GM12878 (cell line): ENCODE measurements around the gene CD300A. TPM values are rescaled to one million over a fixed set of nuclear protein-coding genes. Genes with fewer than 3 reads are reported as not detected.

Experiments
- ATAC-seq: fragments of 200-7000 bp; cut with Tn5 transposase; 3 replicates; pipeline ENCODE4 v1.9.1; 2020; ENCODE audit warnings: mild to moderate bottlenecking, moderate library complexity
- BruUV-seq: library from RNA; stranded (reverse); fragments of 400-500 nt; replicated peaks from 2 replicates; lab custom pipeline; 2021; lab: Mats Ljungman, UMichigan
- CTCF ChIA-PET: fragments of 300-600 bp; sonication (Branson Sonifier 250); formaldehyde crosslinking; extraction: SDS; loops from one replicate; lab custom pipeline; 2021; ENCODE audit warnings: inconsistent platforms; lab: Yijun Ruan, JAX
- POLR2A ChIA-PET: fragments of 350-600 bp; formaldehyde crosslinking; extraction: SDS; loops from one replicate; lab custom pipeline; 2021; ENCODE audit warnings: inconsistent platforms; lab: Charles Lee
- RAD21 ChIA-PET: fragments of 300-600 bp; sonication (Branson Sonifier 250); formaldehyde crosslinking; loops from one replicate; lab custom pipeline; 2023; ENCODE audit warnings: antibody characterized with exemption; ENCODE audit not compliant: unreplicated experiment; lab: Charles Lee
- SMC1A ChIA-PET: fragments of 300-600 bp; sonication (Branson Sonifier 250); formaldehyde crosslinking; loops from one replicate; lab custom pipeline; 2023; ENCODE audit not compliant: unreplicated experiment, uncharacterized antibody; lab: Charles Lee
- DNase-seq: peaks from one replicate; pipeline ENCODE4 v3.0.0-alpha.2; 2011; ENCODE audit warnings: low read depth, low spot score
- FAIRE-seq: peaks from 3 replicates; lab custom pipeline; 2011; peaks lifted over from hg19 to GRCh38; lab: Jason Lieb, UNC
- H2AFZ ChIP-seq: 2 replicates; pipeline ENCODE4 v1.6.0; 2011; ENCODE audit warnings: low read depth, low read length, control low read depth; ENCODE audit not compliant: control insufficient read depth
- H3K27ac ChIP-seq: 2 replicates; pipeline ENCODE4 v1.5.1; 2011; ENCODE audit warnings: control low read depth; ENCODE audit not compliant: control insufficient read depth, insufficient read depth
- H3K27me3 ChIP-seq, 2 experiments: replicated peaks in 1 of 2; 2 replicates each; pipeline versions ENCODE4 v1.6.0 to v1.6.1; 2011; ENCODE audit warnings: low read length in 1 of 2; ENCODE audit not compliant: control insufficient read depth in 2 of 2, insufficient read depth in 2 of 2
- H3K36me3 ChIP-seq, 2 experiments: 2 replicates each; pipeline ENCODE4 v1.5.1; 2011; ENCODE audit warnings: low read length in 1 of 2; ENCODE audit not compliant: control insufficient read depth in 2 of 2, insufficient read depth in 2 of 2
- H3K4me1 ChIP-seq: 2 replicates; pipeline ENCODE4 v1.6.1; 2011; ENCODE audit warnings: mild to moderate bottlenecking, low read length, moderate library complexity, mixed read lengths; ENCODE audit not compliant: control insufficient read depth, insufficient read depth
- H3K4me2 ChIP-seq: 2 replicates; pipeline ENCODE4 v1.6.0; 2011; ENCODE audit warnings: control low read depth; ENCODE audit not compliant: control insufficient read depth, insufficient read depth
- H3K4me3 ChIP-seq: fragments of 200-600 bp; sonication (generic); 2 replicates; pipeline ENCODE4 v1.5.1; 2016
- H3K79me2 ChIP-seq: 2 replicates; pipeline ENCODE4 v1.6.0; 2011; ENCODE audit warnings: low read length; ENCODE audit not compliant: control insufficient read depth, insufficient read depth
- H3K9ac ChIP-seq: 2 replicates; pipeline ENCODE4 v1.8.0; 2011; ENCODE audit warnings: low read length, control low read depth, mixed read lengths; ENCODE audit not compliant: control insufficient read depth, insufficient read depth
- H3K9me3 ChIP-seq: replicated peaks from 3 replicates; pipeline ENCODE4 v1.5.1; 2011; ENCODE audit warnings: mild to moderate bottlenecking, low read length; ENCODE audit not compliant: control insufficient read depth, insufficient read depth
- H4K20me1 ChIP-seq: 2 replicates; pipeline ENCODE4 v1.6.0; 2011; ENCODE audit not compliant: control insufficient read depth, insufficient read depth
- BMI1 ChIP-seq: fragments of 450-650 bp; IDR thresholded peaks from 2 replicates; pipeline ENCODE4 v1.6.1; 2016; ENCODE audit warnings: mild to moderate bottlenecking, moderate library complexity, borderline replicate concordance
- IKZF2 ChIP-seq, 2 experiments: fragments of 450-650 bp; IDR thresholded peaks; 2 replicates each; pipeline ENCODE4 v1.6.1; 2017; ENCODE audit warnings: mild to moderate bottlenecking in 2 of 2, moderate library complexity in 2 of 2
- WGBS: methylation state at CpG from one replicate; pipeline ENCODE4 v1.1.6; 2016; ENCODE audit warnings: low lambda C conversion rate; ENCODE audit not compliant: insufficient replicate concordance, insufficient coverage; ENCODE audit errors: missing lambda C conversion rate; 5-methylcytosine and 5-hydroxymethylcytosine counted together
- in situ Hi-C: fragments of 300-500 bp; cut with MboI; formaldehyde crosslinking; loops from 9 replicates; pipeline ENCODE4 v1.14.3; 2018; ENCODE audit warnings: mixed read lengths
- intact Hi-C: fragments of 100-400 bp; cut with micrococcal nuclease; formaldehyde crosslinking; loops from one replicate; pipeline ENCODE4 v1.14.2; 2022; ENCODE audit not compliant: unreplicated experiment
- polyA plus RNA-seq, 11 experiments: library from polyadenylated mRNA; depleted of rRNA in 4 of 11; unstranded in 6 of 11; stranded (reverse) in 5 of 11; fragments of >200 nt; fragmentation: Nextera tagmentation in 4 of 11; fragmentation: Illumina TruSeq in 1 of 11; extraction: Ambion mirVana in 4 of 11; extraction: Trizol in 1 of 11; gene quantifications; 1 replicate in 1 of 11; 2 replicates in 10 of 11; pipeline versions ENCODE4 v1.2.1 to v1.2.3, GENCODE V29; 2011 to 2016; ENCODE audit warnings: inconsistent platforms in 2 of 11, missing spikeins in 2 of 11, low read depth in 1 of 11
- total RNA-seq, 4 experiments: library from RNA; depleted of rRNA in 3 of 4; stranded (reverse); fragments of >200 nt in 3 of 4; fragmentation: Illumina TruSeq in 1 of 4; extraction: Trizol in 1 of 4; gene quantifications; 2 replicates each; pipeline versions ENCODE4 v1.2.1 to v1.2.3, GENCODE V29; 2013 to 2021

The CD300A gene
- total and polyA plus RNA-seq, 10 of the 15 experiments (the other 5 are each of a cell fraction or from before 2014, with no cell fraction given): 10.6 to 128 (median 36.1) TPM

DNA sequence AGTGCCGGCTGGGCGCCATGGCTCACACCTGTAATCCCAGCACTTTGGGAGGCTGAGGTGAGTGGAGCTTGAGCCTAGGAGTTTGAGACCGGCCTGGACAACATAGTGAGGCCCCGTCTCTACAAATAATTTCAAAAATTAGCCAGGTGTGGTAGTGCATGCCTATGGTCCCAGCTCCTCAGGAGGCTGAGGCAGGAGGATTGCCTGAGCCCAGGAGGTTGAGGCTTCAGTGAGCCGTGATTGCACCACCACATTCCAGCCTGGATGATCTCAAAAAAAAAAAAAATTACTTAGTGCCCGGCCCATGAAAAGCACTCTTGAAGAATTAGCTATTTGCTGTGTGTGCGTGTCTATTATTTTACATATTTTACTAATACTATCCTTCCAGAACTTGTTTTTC, 24.9 kb upstream of the CD300A start:
- Histone ChIP-seq H3K36me3 (no peaks in the 10 kb centered on the region), H3K79me2 (no peaks in the 10 kb centered on the region), H3K9ac (no peak overlapping the region), H4K20me1 (no peaks in the 10 kb centered on the region), H3K4me3 (no peak overlapping the region), H3K4me1 (peaks cover 5% of the 10 kb centered on the region; the same call in 1 of the 2 replicates), H3K27me3 (no peaks in the 10 kb centered on the region), H2AFZ (no peak overlapping the region), H3K27ac (no peak overlapping the region), H3K4me2 (no peak overlapping the region), H3K9me3 (peaks cover 9% of the 10 kb centered on the region; the same call in 2 of the 3 replicates)
- SMC1A ChIA-PET: no interaction called here
- RAD21 ChIA-PET: interaction anchor here (1.1 kb wide), 1 partner anchor 63 kb away, joined by 3 read pairs; no protein-coding TSS in a partner anchor
- FAIRE-seq (no peak), DNase-seq (no peak), ATAC-seq (no peak)
- in situ Hi-C loops (no loop called here), intact Hi-C loops (no loop called here)
- CTCF ChIA-PET: interaction anchor here (1.0 to 5.1 kb wide), 3 partner anchors 9 to 62 kb away, joined by 3 to 34 read pairs (median 4); no protein-coding TSS in a partner anchor
- TF ChIP-seq BMI1: no peak
- whole genome bisulfite sequencing: 85% methylated on average over 7 of the region's 7 CpGs
- no TSS peak for BruUV-seq
- POLR2A ChIA-PET: no interaction called here

DNA sequence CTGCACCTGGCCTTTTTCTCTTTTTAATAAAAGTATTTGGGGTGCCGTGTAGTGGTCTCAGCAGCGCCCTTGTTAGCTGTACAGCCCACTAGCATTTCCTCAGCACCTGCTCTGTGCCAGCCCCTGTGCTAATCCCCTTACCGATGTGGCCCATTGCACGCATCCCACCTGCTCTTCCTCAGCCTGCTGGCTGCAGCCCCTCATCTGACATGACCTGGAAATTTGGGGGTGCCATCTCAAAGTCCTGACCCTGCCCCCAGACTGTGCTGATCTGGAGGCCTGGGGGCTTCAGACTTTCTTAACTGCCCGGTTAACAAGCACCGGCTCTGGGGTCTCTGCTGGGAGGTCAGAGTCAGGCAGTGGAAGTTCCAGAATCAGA, 24.2 kb upstream of the CD300A start:
- intact Hi-C loops (no loop called here), in situ Hi-C loops (no loop called here)
- H4K20me1 ChIP-seq: no peaks in the 10 kb centered on the region
- BruUV-seq: no TSS peak
- no peak for FAIRE-seq
- no peaks in the 10 kb centered on the region for H3K27me3 ChIP-seq
- ChIA-PET POLR2A (no interaction called here), SMC1A (interaction anchor here (2.9 kb wide), 1 partner anchor 12 kb away, joined by 12 read pairs; no protein-coding TSS in a partner anchor), RAD21 (interaction anchor here (1.1 kb wide), 1 partner anchor 64 kb away, joined by 3 read pairs; no protein-coding TSS in a partner anchor), CTCF (interaction anchor here (1.6 to 5.1 kb wide), 2 partner anchors 14 to 63 kb away, joined by 4 to 34 read pairs; no protein-coding TSS in a partner anchor)
- no peaks in the 10 kb centered on the region for H3K36me3 ChIP-seq
- no peak overlapping the region for H2AFZ ChIP-seq
- H3K4me2 ChIP-seq: no peak overlapping the region
- peaks cover 9% of the 10 kb centered on the region; the same call in 2 of the 3 replicates for H3K9me3 ChIP-seq
- H3K4me3 ChIP-seq: no peak overlapping the region
- H3K27ac ChIP-seq: no peak overlapping the region
- TF ChIP-seq IKZF2 (IDR thresholded peaks at IDR 0.05): no peak
- WGBS: 80% methylated on average over 6 of the region's 6 CpGs
- no peaks in the 10 kb centered on the region for H3K79me2 ChIP-seq
- H3K9ac ChIP-seq: no peak overlapping the region
- no peak for ATAC-seq
- H3K4me1 ChIP-seq: peaks cover 5% of the 10 kb centered on the region; the same call in 1 of the 2 replicates
- DNase-seq: no peak
